GM15510 (cell line): ENCODE results near the gene EXOC4.

Experiments used
- POLR2A ChIP-seq: IDR thresholded peaks from 3 replicates; pipeline ENCODE4 v1.6.1; 2011; ENCODE audit warnings: borderline replicate concordance; ENCODE audit not compliant: insufficient read length; ENCODE audit errors: extremely low read depth

Gene EXOC4

GRCh38 chr7:133753513-133753912 is 500.6 kb downstream of the EXOC4 start:
- TF ChIP-seq POLR2A: no peak

GRCh38 chr7:133754708-133755107 is 501.8 kb downstream of the EXOC4 start:
- TF ChIP-seq POLR2A: no peak

GRCh38 chr7:133755901-133756300 is 503.0 kb downstream of the EXOC4 start:
- no peak for TF ChIP-seq POLR2A

GRCh38 chr7:133761443-133761842 is 508.6 kb downstream of the EXOC4 start:
- TF ChIP-seq POLR2A: no peak

- no peak for TF ChIP-seq POLR2A
Observed at GRCh38 chr7:133763076-133763640, 510.3 kb downstream of the EXOC4 start.

GRCh38 chr7:133769668-133770067 is 516.8 kb downstream of the EXOC4 start:
- no peak for TF ChIP-seq POLR2A

- no peak for TF ChIP-seq POLR2A
Observed at GRCh38 chr7:133770863-133771492, 518.1 kb downstream of the EXOC4 start.

- no peak for TF ChIP-seq POLR2A
Observed at GRCh38 chr7:133771788-133772419, 519.0 kb downstream of the EXOC4 start.

- TF ChIP-seq POLR2A: no peak
Observed at GRCh38 chr7:133773601-133774000, 520.7 kb downstream of the EXOC4 start.

- TF ChIP-seq POLR2A: no peak
Observed at GRCh38 chr7:133775201-133775600, 522.3 kb downstream of the EXOC4 start.

- no peak for TF ChIP-seq POLR2A
Observed at GRCh38 chr7:133776266-133776665, 523.4 kb downstream of the EXOC4 start.

- no peak for TF ChIP-seq POLR2A
Observed at GRCh38 chr7:133777701-133778100, 524.8 kb downstream of the EXOC4 start.

GRCh38 chr7:133778472-133778871 is 525.6 kb downstream of the EXOC4 start:
- no peak for TF ChIP-seq POLR2A

- TF ChIP-seq POLR2A: no peak
Observed at GRCh38 chr7:133780912-133781311, 528.0 kb downstream of the EXOC4 start.

GRCh38 chr7:133781486-133782090 is 528.7 kb downstream of the EXOC4 start:
- no peak for TF ChIP-seq POLR2A

- no peak for TF ChIP-seq POLR2A
Observed at GRCh38 chr7:133782470-133782869, 529.6 kb downstream of the EXOC4 start.

- TF ChIP-seq POLR2A: no peak
Observed at GRCh38 chr7:133783276-133783675, 530.4 kb downstream of the EXOC4 start.

- no peak for TF ChIP-seq POLR2A
Observed at GRCh38 chr7:133784486-133785001, 531.7 kb downstream of the EXOC4 start.
